C4-2B (cell line): ENCODE results near the gene CNTN6.

Experiments used
- CTCF ChIP-seq: fragments of 450-650 bp; conservative IDR thresholded peaks from 2 replicates; pipeline ENCODE4 v1.5.1; 2017; ENCODE audit warnings: mild to moderate bottlenecking
- ZFX ChIP-seq: fragments of 450-650 bp; IDR thresholded peaks from 2 replicates; pipeline ENCODE4 v1.6.1; 2017

- TF ChIP-seq CTCF: no peak
- TF ChIP-seq ZFX: no peak
Measured at GRCh38 chr3:1446531-1446930, 353.7 kb downstream of the CNTN6 start.
